Activated CD4-positive, alpha-beta T cell treated with anti-CD3 and anti-CD28 coated beads, Interleukin-2, amount 10 ng/mL, durations not matched to agents 7 days and 5 days (primary cell): ENCODE measurements around the gene KEL. TPM values are rescaled to one million over a fixed set of nuclear protein-coding genes. Genes with fewer than 3 reads are reported as not detected.
"Not testable (repeated sequence)": the region's sequence is repeated elsewhere in the genome, so short reads cannot be mapped to it uniquely, and the experiment has no call there.

Experiments used
- CTCF ChIA-PET: fragments of 350-600 bp; sonication (Branson Sonifier 250); formaldehyde crosslinking; loops from one replicate; lab custom pipeline; 2021; ENCODE audit warnings: antibody characterized with exemption; lab: Charles Lee
- POLR2A ChIA-PET: fragments of 350-600 bp; sonication (Branson Sonifier 250); formaldehyde crosslinking; loops from one replicate; lab custom pipeline; 2021; ENCODE audit warnings: antibody characterized with exemption; lab: Charles Lee
- DNase-seq: peaks from one replicate; pipeline ENCODE4 v3.0.0-alpha.2; 2020
- H3K27ac Mint-ChIP-seq: one replicate; pipeline ENCODE4 v1.8.0; 2021; ENCODE audit warnings: mild to moderate bottlenecking, moderate library complexity, mixed read lengths
- H3K27me3 Mint-ChIP-seq: one replicate; pipeline ENCODE4 v1.8.0; 2021; ENCODE audit warnings: mixed read lengths
- H3K36me3 Mint-ChIP-seq: one replicate; pipeline ENCODE4 v1.8.0; 2021; ENCODE audit warnings: low read depth, mixed read lengths
- H3K4me1 Mint-ChIP-seq: one replicate; pipeline ENCODE4 v1.8.0; 2021; ENCODE audit warnings: mixed read lengths
- H3K4me3 Mint-ChIP-seq: one replicate; pipeline ENCODE4 v1.8.0; 2021; ENCODE audit warnings: mild to moderate bottlenecking, moderate library complexity, mixed read lengths
- H3K9me3 Mint-ChIP-seq: one replicate; pipeline ENCODE4 v1.8.0; 2021; ENCODE audit warnings: mixed read lengths
- total RNA-seq, 2 experiments: library from RNA; stranded (reverse); gene quantifications; one replicate each; pipeline ENCODE4 v1.2.3, GENCODE V29; 2021

The KEL gene
- total RNA-seq, 2 experiments from 2014 or later: 0.12 to 0.15 TPM

DNA sequence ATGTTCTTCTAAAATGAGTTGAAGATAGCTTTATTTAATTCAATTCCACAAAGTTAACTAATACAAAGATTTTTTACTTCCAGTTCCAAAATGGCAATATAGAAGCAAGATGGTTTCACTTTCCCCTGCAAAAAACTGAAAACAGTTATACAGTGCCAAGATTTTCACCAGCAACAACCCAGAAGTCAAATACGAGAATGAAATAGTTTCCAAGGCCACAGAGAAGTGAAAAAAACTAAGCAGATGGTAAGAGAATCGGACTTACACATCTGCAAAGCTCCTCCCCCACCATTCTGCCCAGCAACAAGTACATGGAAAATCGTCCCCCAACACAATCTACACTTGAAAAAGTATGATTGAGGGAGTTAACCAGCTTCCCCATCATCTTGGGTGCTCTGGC lies 30.3 kb upstream of the KEL start:
- H3K9me3 Mint-ChIP-seq: no peaks in the 10 kb centered on the region
- no peak overlapping the region for H3K4me3 Mint-ChIP-seq
- DNase-seq: no peak
- CTCF ChIA-PET: interaction anchor here (0.7 to 2.0 kb wide), 5 partner anchors 9 to 457 kb away, joined by 3 to 6 read pairs (median 3); no protein-coding TSS in a partner anchor
- no peaks in the 10 kb centered on the region for H3K36me3 Mint-ChIP-seq
- H3K27ac Mint-ChIP-seq: no peak overlapping the region
- POLR2A ChIA-PET: no interaction called here
- no peaks in the 10 kb centered on the region for H3K4me1 Mint-ChIP-seq
- H3K27me3 Mint-ChIP-seq: peaks cover 3% of the 10 kb centered on the region

GRCh38 chr7:142984297-142984696 lies 22.1 kb upstream of the KEL start:
- DNase-seq: no peak
- Mint-ChIP-seq H3K4me3 (no peak overlapping the region), H3K36me3 (no peaks in the 10 kb centered on the region), H3K27me3 (peaks cover 27% of the 10 kb centered on the region), H3K27ac (no peak overlapping the region), H3K9me3 (peaks cover 3% of the 10 kb centered on the region), H3K4me1 (no peaks in the 10 kb centered on the region)
- CTCF ChIA-PET: no interaction called here
- POLR2A ChIA-PET: no interaction called here

GRCh38 chr7:142983825-142984224 lies 21.7 kb upstream of the KEL start:
- CTCF ChIA-PET: no interaction called here
- DNase-seq: no peak
- no peaks in the 10 kb centered on the region for H3K36me3 Mint-ChIP-seq
- H3K4me3 Mint-ChIP-seq: no peak overlapping the region
- H3K9me3 Mint-ChIP-seq: peaks cover 3% of the 10 kb centered on the region
- POLR2A ChIA-PET: no interaction called here
- H3K27ac Mint-ChIP-seq: no peak overlapping the region
- peaks cover 30% of the 10 kb centered on the region for H3K27me3 Mint-ChIP-seq
- H3K4me1 Mint-ChIP-seq: no peaks in the 10 kb centered on the region

DNA sequence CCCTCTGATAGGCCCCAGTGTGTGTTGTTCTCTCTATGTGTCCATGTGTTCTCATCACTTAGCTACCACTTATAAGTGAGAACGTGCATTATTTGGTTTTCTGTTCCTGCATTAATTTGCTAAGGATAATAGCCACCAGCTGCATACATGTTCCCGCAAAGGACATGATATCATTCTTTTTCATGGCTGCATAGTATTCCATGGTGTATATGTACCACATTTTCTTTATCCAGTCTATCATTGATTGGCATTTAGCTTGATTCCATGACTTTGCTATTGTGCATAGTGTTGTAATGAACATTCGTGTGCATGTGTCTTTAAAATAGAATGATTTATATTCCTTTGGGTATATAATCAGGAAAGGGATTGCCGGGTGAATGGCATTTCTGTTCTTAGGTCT lies 16.2 kb upstream of the KEL start:
- DNase-seq, H3K9me3 Mint-ChIP-seq, H3K27ac Mint-ChIP-seq, CTCF ChIA-PET, H3K36me3 Mint-ChIP-seq, POLR2A ChIA-PET, H3K4me1 Mint-ChIP-seq, H3K4me3 Mint-ChIP-seq: not testable (repeated sequence)
- peaks cover 43% of the 10 kb centered on the region for H3K27me3 Mint-ChIP-seq

GRCh38 chr7:142974626-142975025 lies 12.5 kb upstream of the KEL start:
- Mint-ChIP-seq H3K36me3 (no peaks in the 10 kb centered on the region), H3K4me1 (no peaks in the 10 kb centered on the region), H3K4me3 (no peak overlapping the region), H3K9me3 (no peaks in the 10 kb centered on the region), H3K27ac (no peak overlapping the region), H3K27me3 (peaks cover 23% of the 10 kb centered on the region)
- CTCF ChIA-PET: no interaction called here
- POLR2A ChIA-PET: no interaction called here
- DNase-seq: no peak

- no peak overlapping the region for H3K4me3 Mint-ChIP-seq
- no peaks in the 10 kb centered on the region for H3K36me3 Mint-ChIP-seq
- no peak overlapping the region for H3K27ac Mint-ChIP-seq
- H3K4me1 Mint-ChIP-seq: no peaks in the 10 kb centered on the region
- H3K9me3 Mint-ChIP-seq: no peaks in the 10 kb centered on the region
- H3K27me3 Mint-ChIP-seq: peaks cover 14% of the 10 kb centered on the region
- ChIA-PET POLR2A (no interaction called here), CTCF (no interaction called here)
- no peak for DNase-seq
Observed at GRCh38 chr7:142969183-142969582, 7.0 kb upstream of the KEL start.

- H3K27me3 Mint-ChIP-seq: peaks cover 16% of the 10 kb centered on the region
- no peaks in the 10 kb centered on the region for H3K36me3 Mint-ChIP-seq
- no peak overlapping the region for H3K4me3 Mint-ChIP-seq
- ChIA-PET POLR2A (no interaction called here), CTCF (no interaction called here)
- H3K27ac Mint-ChIP-seq: no peak overlapping the region
- no peaks in the 10 kb centered on the region for H3K4me1 Mint-ChIP-seq
- DNase-seq: no peak
- H3K9me3 Mint-ChIP-seq: no peaks in the 10 kb centered on the region
Observed at GRCh38 chr7:142968229-142968628, 6.1 kb upstream of the KEL start.

GRCh38 chr7:142964502-142965246 lies 2.5 kb upstream of the KEL start:
- Mint-ChIP-seq H3K36me3 (no peaks in the 10 kb centered on the region), H3K4me3 (no peak overlapping the region), H3K4me1 (no peaks in the 10 kb centered on the region), H3K9me3 (no peaks in the 10 kb centered on the region), H3K27me3 (peaks cover 21% of the 10 kb centered on the region), H3K27ac (no peak overlapping the region)
- DNase-seq: no peak
- ChIA-PET CTCF (no interaction called here), POLR2A (interaction anchor here (0.5 kb wide), 1 partner anchor 33 kb away, joined by 5 read pairs; no protein-coding TSS in a partner anchor)

DNA sequence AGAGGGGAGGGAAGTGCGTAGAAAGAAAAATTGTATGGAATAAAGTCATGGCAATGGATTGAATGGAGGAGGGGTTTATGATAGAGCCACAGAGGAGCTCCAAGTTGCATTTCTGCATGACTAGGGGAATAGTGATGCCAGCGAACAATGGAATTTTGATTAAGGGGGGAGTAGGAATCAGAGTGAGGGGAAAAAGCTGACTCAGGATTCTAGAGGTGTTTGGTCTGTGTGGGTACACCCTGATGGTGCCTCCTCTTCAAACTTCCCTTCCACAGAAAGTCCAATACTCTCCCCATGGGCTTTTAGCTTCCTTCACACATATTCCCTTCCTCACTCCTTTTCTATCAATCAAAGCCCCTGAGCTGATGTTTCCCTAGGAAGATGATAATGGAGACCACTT lies 1.8 kb upstream of the KEL start:
- ChIA-PET POLR2A (no interaction called here), CTCF (interaction anchor here (1.6 kb wide), 1 partner anchor 11 kb away, joined by 3 read pairs; no protein-coding TSS in a partner anchor)
- no peaks in the 10 kb centered on the region for H3K36me3 Mint-ChIP-seq
- H3K27me3 Mint-ChIP-seq: peaks cover 26% of the 10 kb centered on the region
- no peaks in the 10 kb centered on the region for H3K4me1 Mint-ChIP-seq
- H3K4me3 Mint-ChIP-seq: no peak overlapping the region
- H3K27ac Mint-ChIP-seq: no peak overlapping the region
- H3K9me3 Mint-ChIP-seq: no peaks in the 10 kb centered on the region
- DNase-seq: no peak

DNA sequence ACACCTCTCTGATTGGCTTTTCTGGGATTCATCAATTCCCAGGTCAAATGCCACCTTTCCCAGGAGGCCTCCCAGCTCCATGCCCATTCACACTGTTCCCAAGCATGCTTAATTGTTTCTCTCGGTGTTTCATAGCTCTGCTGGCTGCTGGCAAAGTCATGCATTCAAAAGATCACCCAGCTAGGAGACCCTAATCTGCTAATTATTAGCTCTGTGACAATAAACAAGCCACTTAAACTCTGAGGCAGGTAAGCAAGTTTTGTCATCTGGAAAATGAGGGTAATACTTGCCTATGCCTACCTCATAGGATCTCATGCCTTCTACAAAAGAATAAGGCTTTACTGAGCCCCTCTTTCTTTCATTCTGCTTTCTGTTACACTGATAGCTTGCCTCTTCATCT lies 828 bp upstream of the KEL start:
- no peak overlapping the region for H3K4me3 Mint-ChIP-seq
- DNase-seq: no peak
- CTCF ChIA-PET: interaction anchor here (1.6 kb wide), 1 partner anchor 10 kb away, joined by 3 read pairs; no protein-coding TSS in a partner anchor
- POLR2A ChIA-PET: no interaction called here
- peaks cover 24% of the 10 kb centered on the region for H3K27me3 Mint-ChIP-seq
- H3K36me3 Mint-ChIP-seq: no peaks in the 10 kb centered on the region
- no peak overlapping the region for H3K27ac Mint-ChIP-seq
- no peaks in the 10 kb centered on the region for H3K9me3 Mint-ChIP-seq
- no peaks in the 10 kb centered on the region for H3K4me1 Mint-ChIP-seq

DNA sequence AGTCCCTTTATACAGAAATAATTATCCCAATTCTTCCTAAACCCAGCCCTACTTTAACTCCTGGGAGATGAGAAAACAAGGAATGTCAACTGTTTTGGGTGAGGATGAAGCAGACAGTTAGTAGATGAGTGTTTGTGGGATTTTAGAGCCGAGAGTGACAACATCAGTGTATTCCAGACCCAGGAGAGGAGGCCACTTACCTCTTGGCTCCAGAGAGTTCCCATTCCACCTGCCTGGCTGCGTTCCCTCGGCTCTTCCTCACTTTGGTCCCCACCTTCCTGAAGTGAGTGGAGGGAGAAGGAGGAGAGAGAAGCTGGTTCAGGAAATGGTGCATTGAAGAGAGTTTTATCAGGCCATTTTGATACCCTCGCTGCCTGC lies 579 bp downstream of the KEL start:
- DNase-seq: no peak
- Mint-ChIP-seq H3K4me3 (no peak overlapping the region), H3K27ac (no peak overlapping the region), H3K27me3 (peaks cover 22% of the 10 kb centered on the region), H3K36me3 (no peaks in the 10 kb centered on the region), H3K9me3 (no peaks in the 10 kb centered on the region), H3K4me1 (no peaks in the 10 kb centered on the region)
- ChIA-PET POLR2A (no interaction called here), CTCF (interaction anchor here (0.6 kb wide), 1 partner anchor 431 kb away, joined by 3 read pairs; no protein-coding TSS in a partner anchor)

- Mint-ChIP-seq H3K4me3 (no peak overlapping the region), H3K4me1 (no peaks in the 10 kb centered on the region), H3K27ac (no peak overlapping the region), H3K36me3 (no peaks in the 10 kb centered on the region), H3K27me3 (peaks cover 24% of the 10 kb centered on the region), H3K9me3 (peaks cover 2% of the 10 kb centered on the region)
- CTCF ChIA-PET: interaction anchor here (0.6 to 1.3 kb wide), 2 partner anchors 13 to 432 kb away, joined by 3 to 5 read pairs; no protein-coding TSS in a partner anchor
- POLR2A ChIA-PET: no interaction called here
- no peak for DNase-seq
Observed at GRCh38 chr7:142960955-142961512, 1.1 kb downstream of the KEL start.

- ChIA-PET POLR2A (no interaction called here), CTCF (no interaction called here)
- no peak for DNase-seq
- H3K36me3 Mint-ChIP-seq: no peaks in the 10 kb centered on the region
- H3K4me1 Mint-ChIP-seq: no peaks in the 10 kb centered on the region
- peak overlapping the region; percentile 6 for H3K27ac Mint-ChIP-seq
- H3K9me3 Mint-ChIP-seq: peaks cover 12% of the 10 kb centered on the region
- peaks cover 30% of the 10 kb centered on the region for H3K27me3 Mint-ChIP-seq
- H3K4me3 Mint-ChIP-seq: no peak overlapping the region
Observed at GRCh38 chr7:142959202-142959601, 3.0 kb downstream of the KEL start.
